Bronchial epithelial cell (primary cell): ENCODE measurements around the gene IL2RA. TPM values are rescaled to one million over a fixed set of nuclear protein-coding genes. Genes with fewer than 3 reads are reported as not detected.
"Not testable (repeated sequence)": the region's sequence is repeated elsewhere in the genome, so short reads cannot be mapped to it uniquely, and the experiment has no call there.

Experiments
- DNase-seq: peaks from one replicate; pipeline ENCODE4 v3.0.0-alpha.2; 2010; ENCODE audit warnings: low read depth
- FAIRE-seq: peaks from 2 replicates; lab custom pipeline; 2011; peaks lifted over from hg19 to GRCh38; lab: Jason Lieb, UNC
- H3K27me3 ChIP-seq: 2 replicates; pipeline ENCODE4 v1.5.1; 2011; ENCODE audit warnings: low read length; ENCODE audit not compliant: control insufficient read depth, insufficient read depth
- H3K36me3 ChIP-seq: 2 replicates; pipeline ENCODE4 v1.5.1; 2011; ENCODE audit warnings: low read length; ENCODE audit not compliant: control insufficient read depth, insufficient read depth
- H3K4me3 ChIP-seq: 2 replicates; pipeline ENCODE4 v1.5.1; 2011; ENCODE audit warnings: mild to moderate bottlenecking, low read depth, low read length, control low read depth
- CTCF ChIP-seq: IDR thresholded peaks from 2 replicates; pipeline ENCODE4 v1.5.1; 2011; ENCODE audit warnings: mild to moderate bottlenecking, moderate library complexity, low read length, control low read depth, inconsistent platforms; ENCODE audit not compliant: insufficient read depth, severe bottlenecking
- total RNA-seq: library from RNA; depleted of rRNA; stranded (reverse); fragments of >200 nt; gene quantifications from 2 replicates; pipeline ENCODE4 v1.2.1, GENCODE V29; 2014

The IL2RA gene
- total RNA-seq, 1 donor from 2014 or later, result not detected

- no peak for TF ChIP-seq CTCF
- Histone ChIP-seq H3K27me3 (no peaks in the 10 kb centered on the region), H3K4me3 (no peak overlapping the region), H3K36me3 (no peaks in the 10 kb centered on the region)
- DNase-seq, result no peak
- FAIRE-seq, result no peak
These were observed 100.6 kb downstream of the IL2RA start for GRCh38 chr10:5961405-5962100.

GRCh38 chr10:5960973-5961275 is 101.2 kb downstream of the IL2RA start:
- H3K4me3 ChIP-seq, DNase-seq, H3K27me3 ChIP-seq, H3K36me3 ChIP-seq, FAIRE-seq: not testable (repeated sequence)

Other genes with a start within 250 kb of the IL2RA start
- gene GDI2, start 248.9 kb downstream of the IL2RA start, total RNA-seq, result 253 and 395 TPM in 2 replicates
- gene ANKRD16, start 172.5 kb downstream of the IL2RA start, total RNA-seq, result 5.2 and 5.3 TPM in 2 replicates
- gene FBH1, start 172.1 kb downstream of the IL2RA start, total RNA-seq, result 54.5 and 75.4 TPM in 2 replicates
- 0.51 and 0.79 TPM in 2 replicates for gene IL15RA, start 84.8 kb downstream of the IL2RA start, total RNA-seq
- 33.2 and 45.4 TPM in 2 replicates for gene RBM17, start 26.7 kb upstream of the IL2RA start, total RNA-seq
- gene PFKFB3, start 140.6 kb upstream of the IL2RA start, total RNA-seq, result 18.7 and 37.0 TPM in 2 replicates